IMR-90 (cell line): ENCODE measurements around the gene STKLD1. TPM values are rescaled to one million over a fixed set of nuclear protein-coding genes. Genes with fewer than 3 reads are reported as not detected.

Experiments
- ATAC-seq: fragments of 200-7000 bp; cut with Tn5 transposase; 2 replicates; pipeline ENCODE4 v1.9.1; 2020; ENCODE audit warnings: low read depth, mild to moderate bottlenecking, moderate library complexity
- BruUV-seq: library from RNA; stranded (reverse); fragments of 400-500 nt; replicated peaks from 2 replicates; lab custom pipeline; 2021; lab: Mats Ljungman, UMichigan
- CTCF ChIA-PET: fragments of 300-600 bp; formaldehyde crosslinking; extraction: SDS; loops from one replicate; lab custom pipeline; 2021; ENCODE audit warnings: antibody characterized with exemption; lab: Yijun Ruan, JAX
- POLR2A ChIA-PET: fragments of 300-600 bp; sonication (Branson Sonifier 250); formaldehyde crosslinking; loops from one replicate; lab custom pipeline; 2022; ENCODE audit warnings: antibody characterized with exemption; ENCODE audit not compliant: unreplicated experiment; lab: Charles Lee
- DNase-seq: peaks from one replicate; pipeline ENCODE4 v3.0.0; 2013
- H2AFZ ChIP-seq: replicated peaks from 2 replicates; pipeline ENCODE3; 2013; ENCODE audit warnings: low read length, mild to moderate bottlenecking; ENCODE audit not compliant: poor library complexity
- H2AK5ac ChIP-seq: 2 replicates; pipeline ENCODE4 v1.6.1; 2013; ENCODE audit warnings: low read depth, low read length, inconsistent platforms
- H2AK9ac ChIP-seq: replicated peaks from 2 replicates; pipeline ENCODE3; 2013; ENCODE audit warnings: mild to moderate bottlenecking, low read depth, low read length, moderate library complexity; ENCODE audit not compliant: poor library complexity
- H2BK120ac ChIP-seq: 2 replicates; pipeline ENCODE4 v1.6.1; 2013; ENCODE audit warnings: low read depth, low read length, inconsistent platforms
- H2BK15ac ChIP-seq: 3 replicates; pipeline ENCODE4 v1.6.1; 2013; ENCODE audit warnings: low read depth, low read length, inconsistent platforms
- H2BK20ac ChIP-seq: 2 replicates; pipeline ENCODE4 v1.6.1; 2013; ENCODE audit warnings: low read depth, mild to moderate bottlenecking, inconsistent platforms, low read length, moderate library complexity
- H2BK5ac ChIP-seq: 2 replicates; pipeline ENCODE4 v1.6.1; 2013; ENCODE audit warnings: mild to moderate bottlenecking, low read depth, low read length, inconsistent platforms; ENCODE audit not compliant: poor library complexity, severe bottlenecking
- H3K14ac ChIP-seq: replicated peaks from 2 replicates; pipeline ENCODE4 v1.6.1; 2013; ENCODE audit warnings: low read depth, low read length, inconsistent platforms
- H3K18ac ChIP-seq: 2 replicates; pipeline ENCODE4 v1.6.1; 2013; ENCODE audit warnings: low read depth, low read length, control low read depth
- H3K23ac ChIP-seq: 2 replicates; pipeline ENCODE4 v1.6.1; 2013; ENCODE audit warnings: low read depth, low read length, inconsistent platforms
- H3K27ac ChIP-seq: 2 replicates; pipeline ENCODE4 v1.5.1; 2013; ENCODE audit warnings: mild to moderate bottlenecking, control low read depth, low read length; ENCODE audit not compliant: insufficient read depth
- H3K27me3 ChIP-seq: 2 replicates; pipeline ENCODE4 v1.6.1; 2013; ENCODE audit warnings: low read length; ENCODE audit not compliant: control insufficient read depth, insufficient read depth
- H3K36me3 ChIP-seq: 2 replicates; pipeline ENCODE4 v1.6.1; 2013; ENCODE audit warnings: low read length, mixed read lengths; ENCODE audit not compliant: control insufficient read depth, insufficient read depth
- H3K4ac ChIP-seq: 2 replicates; pipeline ENCODE4 v1.6.1; 2013; ENCODE audit warnings: low read depth, low read length, inconsistent platforms
- H3K4me1 ChIP-seq: 2 replicates; pipeline ENCODE4 v1.6.1; 2013; ENCODE audit warnings: low read length, mixed read lengths; ENCODE audit not compliant: control insufficient read depth, insufficient read depth
- H3K4me2 ChIP-seq: 2 replicates; pipeline ENCODE4 v1.6.1; 2013; ENCODE audit warnings: low read depth, mild to moderate bottlenecking, control low read depth, low read length, moderate library complexity
- H3K4me3 ChIP-seq: 2 replicates; pipeline ENCODE4 v1.5.1; 2013; ENCODE audit warnings: low read depth, mild to moderate bottlenecking, control low read depth, low read length, moderate library complexity; ENCODE audit not compliant: insufficient read depth
- H3K56ac ChIP-seq: 2 replicates; pipeline ENCODE4 v1.6.1; 2013; ENCODE audit warnings: low read length, inconsistent platforms; ENCODE audit not compliant: insufficient read depth; ENCODE audit errors: extremely low read depth
- H3K79me1 ChIP-seq, 2 experiments: 2 replicates each; pipeline ENCODE4 v1.6.1; 2013; ENCODE audit warnings: low read length in 2 of 2, inconsistent platforms in 1 of 2, low read depth in 1 of 2
- H3K9ac ChIP-seq: 2 replicates; pipeline ENCODE4 v1.6.1; 2013; ENCODE audit warnings: low read depth, low read length, control low read depth
- H3K9me1 ChIP-seq: 2 replicates; pipeline ENCODE4 v1.6.1; 2013; ENCODE audit warnings: low read length, inconsistent platforms; ENCODE audit not compliant: insufficient read depth
- H3K9me3 ChIP-seq: 2 replicates; pipeline ENCODE4 v1.6.1; 2013; ENCODE audit warnings: low read length; ENCODE audit not compliant: control insufficient read depth, insufficient read depth
- H4K20me1 ChIP-seq: 2 replicates; pipeline ENCODE4 v1.6.1; 2013; ENCODE audit warnings: low read length, inconsistent platforms; ENCODE audit not compliant: insufficient read depth
- H4K5ac ChIP-seq: 2 replicates; pipeline ENCODE4 v1.6.1; 2013; ENCODE audit warnings: mild to moderate bottlenecking, low read depth, low read length, control low read depth
- H4K8ac ChIP-seq, 2 experiments: 2 replicates each; pipeline ENCODE4 v1.6.1; 2013; ENCODE audit warnings: low read depth in 2 of 2, low read length in 2 of 2, control low read depth in 1 of 2, inconsistent platforms in 1 of 2
- H4K91ac ChIP-seq: 2 replicates; pipeline ENCODE4 v1.6.1; 2013; ENCODE audit warnings: low read depth, low read length, inconsistent platforms; ENCODE audit not compliant: insufficient read depth
- BHLHE40 ChIP-seq: fragments of 150-350 bp; IDR thresholded peaks from 2 replicates; pipeline ENCODE4 v1.6.1; 2016; ENCODE audit warnings: mild to moderate bottlenecking, low read depth, low read length
- MAZ ChIP-seq: IDR thresholded peaks from 2 replicates; pipeline ENCODE4 v1.6.1; 2012; ENCODE audit warnings: low read depth, mild to moderate bottlenecking, low read length, improper control_type of control experiment, moderate library complexity, borderline replicate concordance
- MXI1 ChIP-seq: IDR thresholded peaks from 2 replicates; pipeline ENCODE4 v1.6.1; 2012; ENCODE audit warnings: low read depth, mild to moderate bottlenecking, low read length, moderate library complexity, borderline replicate concordance
- RFX5 ChIP-seq: IDR thresholded peaks from 2 replicates; pipeline ENCODE4 v1.8.0; 2012; ENCODE audit warnings: low read depth, mild to moderate bottlenecking, low read length, moderate library complexity
- SMC3 ChIP-seq: fragments of 150-350 bp; IDR thresholded peaks from 2 replicates; pipeline ENCODE4 v1.6.1; 2016; ENCODE audit warnings: low read depth, mild to moderate bottlenecking, antibody characterized with exemption, low read length, moderate library complexity
- WGBS, 2 experiments: methylation state at CpG; one replicate each; pipeline versions ENCODE4 v1.1.5 to v1.1.7; 2013; ENCODE audit warnings: missing lambda C conversion rate in 2 of 2; ENCODE audit not compliant: insufficient read length in 1 of 2; ENCODE audit errors: extremely low coverage in 2 of 2; 5-methylcytosine and 5-hydroxymethylcytosine counted together
- dilution Hi-C: fragments of 300-500 bp; cut with HindIII; formaldehyde crosslinking; loops from one replicate; pipeline ENCODE4 v1.14.3; 2018; ENCODE audit warnings: low sequenced_read_pairs; ENCODE audit not compliant: unreplicated experiment
- in situ Hi-C: fragments of 300-500 bp; cut with MboI; formaldehyde crosslinking; loops from 3 replicates; pipeline ENCODE4 v1.14.3; 2019; ENCODE audit warnings: low sequenced_read_pairs, inconsistent platforms, mixed read lengths
- intact Hi-C: fragments of 100-400 bp; cut with micrococcal nuclease; formaldehyde crosslinking; loops from 2 replicates; pipeline ENCODE4 v1.10.0; 2022
- polyA plus RNA-seq, 3 experiments: library from polyadenylated mRNA; depleted of rRNA; stranded (reverse); fragments of >200 nt; gene quantifications; 2 replicates each; pipeline ENCODE4 v1.2.3, GENCODE V29; 2012; ENCODE audit warnings: low replicate concordance in 1 of 3
- total RNA-seq: library from RNA; depleted of rRNA; stranded (reverse); fragments of >200 nt; gene quantifications from 2 replicates; pipeline ENCODE4 v1.2.3, GENCODE V29; 2012
- TF ChIP-seq, protein P1 (sequence below): conservative IDR thresholded peaks from 2 replicates; pipeline ENCODE4 v1.5.1; 2012; ENCODE audit warnings: mild to moderate bottlenecking, low read depth, low read length, improper control_type of control experiment

The STKLD1 gene
- total and polyA plus RNA-seq, 2 of the 4 experiments (the other 2 are of a cell fraction), result 0.54 to 0.65 TPM

DNA sequence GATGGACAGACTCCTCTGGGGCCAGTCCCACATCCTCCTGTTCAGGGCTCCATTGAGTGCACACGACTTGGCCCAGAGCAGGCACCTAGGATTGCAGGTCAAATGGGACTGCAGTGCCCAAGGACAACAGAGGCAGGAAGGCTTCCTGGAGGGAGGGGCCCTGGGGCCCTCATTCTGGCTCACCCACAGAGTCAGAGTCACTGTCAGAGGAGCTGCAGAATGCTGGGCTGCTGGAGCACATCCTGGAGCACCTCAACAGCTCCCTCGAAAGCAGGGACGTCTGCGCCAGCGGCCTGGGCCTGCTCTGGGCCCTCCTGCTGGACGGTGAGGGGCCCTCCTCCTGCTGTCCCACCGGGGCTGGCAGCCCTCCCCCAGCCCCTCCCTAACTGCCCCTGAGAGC is 26.5 kb downstream of the STKLD1 start:
- no peak overlapping the region for H3K18ac ChIP-seq
- intact Hi-C loops, result no loop called here
- H3K4ac ChIP-seq, result no peak overlapping the region
- H2BK120ac ChIP-seq, result no peak overlapping the region
- TF ChIP-seq, protein P1, sequence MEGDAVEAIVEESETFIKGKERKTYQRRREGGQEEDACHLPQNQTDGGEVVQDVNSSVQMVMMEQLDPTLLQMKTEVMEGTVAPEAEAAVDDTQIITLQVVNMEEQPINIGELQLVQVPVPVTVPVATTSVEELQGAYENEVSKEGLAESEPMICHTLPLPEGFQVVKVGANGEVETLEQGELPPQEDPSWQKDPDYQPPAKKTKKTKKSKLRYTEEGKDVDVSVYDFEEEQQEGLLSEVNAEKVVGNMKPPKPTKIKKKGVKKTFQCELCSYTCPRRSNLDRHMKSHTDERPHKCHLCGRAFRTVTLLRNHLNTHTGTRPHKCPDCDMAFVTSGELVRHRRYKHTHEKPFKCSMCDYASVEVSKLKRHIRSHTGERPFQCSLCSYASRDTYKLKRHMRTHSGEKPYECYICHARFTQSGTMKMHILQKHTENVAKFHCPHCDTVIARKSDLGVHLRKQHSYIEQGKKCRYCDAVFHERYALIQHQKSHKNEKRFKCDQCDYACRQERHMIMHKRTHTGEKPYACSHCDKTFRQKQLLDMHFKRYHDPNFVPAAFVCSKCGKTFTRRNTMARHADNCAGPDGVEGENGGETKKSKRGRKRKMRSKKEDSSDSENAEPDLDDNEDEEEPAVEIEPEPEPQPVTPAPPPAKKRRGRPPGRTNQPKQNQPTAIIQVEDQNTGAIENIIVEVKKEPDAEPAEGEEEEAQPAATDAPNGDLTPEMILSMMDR, result no peak
- TF ChIP-seq SMC3 (no peak), BHLHE40 (no peak), MXI1 (no peak), MAZ (no peak), RFX5 (no peak)
- H3K23ac ChIP-seq, result no peak overlapping the region
- peaks cover 17% of the 10 kb centered on the region; the same call in 1 of the 2 replicates for H4K20me1 ChIP-seq
- H4K91ac ChIP-seq, result no peak overlapping the region
- POLR2A ChIA-PET, result no interaction called here
- no peak overlapping the region for H3K27ac ChIP-seq
- 100% methylated on average over 1 of the region's 7 CpGs; no CpG with 5 or more reads in 1 of the 2 experiments for WGBS, 2 experiments
- no peak overlapping the region for H2AK9ac ChIP-seq
- no peak for ATAC-seq
- no peak overlapping the region for H2BK15ac ChIP-seq
- no peak overlapping the region for H3K56ac ChIP-seq
- H3K4me2 ChIP-seq, result no peak overlapping the region
- no peak overlapping the region for H4K5ac ChIP-seq
- H4K8ac ChIP-seq, result no peak overlapping the region
- peaks cover 0 to 22% of the 10 kb centered on the region in 2 experiments; a peak in 2 of 4 replicates for H3K79me1 ChIP-seq
- H2AK5ac ChIP-seq, result no peak overlapping the region
- H2BK20ac ChIP-seq, result no peak overlapping the region
- no peaks in the 10 kb centered on the region for H3K9me3 ChIP-seq
- DNase-seq, result no peak
- no peak overlapping the region for H3K4me3 ChIP-seq
- CTCF ChIA-PET, result no interaction called here
- no peak overlapping the region for H2AFZ ChIP-seq
- H3K14ac ChIP-seq, result no peak overlapping the region
- no peak overlapping the region for H3K9ac ChIP-seq
- no peak overlapping the region for H2BK5ac ChIP-seq
- peaks cover 2% of the 10 kb centered on the region; the same call in 1 of the 2 replicates for H3K4me1 ChIP-seq
- dilution Hi-C loops, result no loop called here
- no TSS peak for BruUV-seq
- H3K9me1 ChIP-seq, result 0 out of 2 replicates have a peak, but pooled peaks cover 4% of the 10 kb centered on the region
- H3K27me3 ChIP-seq, result peaks cover 1% of the 10 kb centered on the region; the same call in 1 of the 2 replicates
- peaks cover 20% of the 10 kb centered on the region for H3K36me3 ChIP-seq
- in situ Hi-C loops, result loop anchor here (10.0 kb wide), 2 partner anchors 82 to 322 kb away; no protein-coding TSS in a partner anchor
